ENCODE results near the gene PROSER2. TPM values are rescaled to one million over a fixed set of nuclear protein-coding genes. Genes with fewer than 3 reads are reported as not detected.
A peak's percentile ranks its signal among the peaks of the same experiment; 100 is the strongest.

PROSER2 gene
- total RNA-seq, 1 experiment from 2014 or later, result 10.6 TPM

DNA sequence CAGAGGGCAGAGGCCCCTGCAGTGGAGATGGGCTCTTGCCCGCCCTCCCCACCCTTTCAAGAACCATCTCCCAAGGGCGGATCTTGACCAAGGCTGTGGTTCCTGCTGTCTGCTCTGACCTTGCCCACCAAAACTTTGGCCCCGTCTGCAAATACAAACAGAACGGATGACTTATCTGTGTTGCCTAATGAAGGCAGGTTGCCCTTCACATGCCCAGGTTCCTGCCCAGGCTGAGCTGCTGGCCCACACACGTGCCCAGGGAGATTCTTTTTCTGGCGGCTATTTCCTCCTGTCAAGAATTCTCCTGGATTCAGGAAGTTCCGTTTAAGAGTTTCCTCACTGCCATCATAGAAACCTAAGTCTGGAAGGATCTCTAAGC, 78.3 kb downstream of the PROSER2 start:
- H2BK120ac ChIP-seq (ENCODE audit: low read depth, low read length, poor library complexity, severe bottlenecking), result no peak overlapping the region
- H4K20me1 ChIP-seq (ENCODE audit: control insufficient read depth, insufficient read depth, insufficient read length), result no peaks in the 10 kb centered on the region
- H4K5ac ChIP-seq (ENCODE audit: insufficient read length, low read depth, low read length), result no peak overlapping the region
- H3K27ac ChIP-seq (ENCODE audit: insufficient read length, low read depth, low read length), result no peak overlapping the region
- no peak for DNase-seq
- H3K27me3 ChIP-seq (ENCODE audit: insufficient read depth, low read length), result no peaks in the 10 kb centered on the region
- H3K4ac ChIP-seq (ENCODE audit: low read depth, low read length), result no peak overlapping the region
- H3K9me3 ChIP-seq (ENCODE audit: control insufficient read depth, low read depth, low read length), result no peaks in the 10 kb centered on the region
- H3K27ac Mint-ChIP-seq, result peak overlapping the region in 1 of 3 experiments; percentile 30; a peak in 2 of 7 replicates
- no peak overlapping the region for H2BK15ac ChIP-seq (ENCODE audit: low read depth, low read length)
- H3K4me2 ChIP-seq (ENCODE audit: insufficient read depth, insufficient read length, low read length), result no peak overlapping the region
- H3K23me2 ChIP-seq (ENCODE audit: insufficient read length, low read depth, low read length, poor library complexity, severe bottlenecking), result no peaks in the 10 kb centered on the region
- H2AK5ac ChIP-seq (ENCODE audit: insufficient read length, low read length), result no peak overlapping the region
- no peak overlapping the region for H2BK20ac ChIP-seq (ENCODE audit: low read depth, low read length, poor library complexity, severe bottlenecking)
- no peaks in the 10 kb centered on the region for H3K27me3 Mint-ChIP-seq (ENCODE audit: low read depth)
- peaks cover 8% of the 10 kb centered on the region for H3K4me1 ChIP-seq (ENCODE audit: insufficient read depth, low read length)
- TF ChIP-seq, protein P1, sequence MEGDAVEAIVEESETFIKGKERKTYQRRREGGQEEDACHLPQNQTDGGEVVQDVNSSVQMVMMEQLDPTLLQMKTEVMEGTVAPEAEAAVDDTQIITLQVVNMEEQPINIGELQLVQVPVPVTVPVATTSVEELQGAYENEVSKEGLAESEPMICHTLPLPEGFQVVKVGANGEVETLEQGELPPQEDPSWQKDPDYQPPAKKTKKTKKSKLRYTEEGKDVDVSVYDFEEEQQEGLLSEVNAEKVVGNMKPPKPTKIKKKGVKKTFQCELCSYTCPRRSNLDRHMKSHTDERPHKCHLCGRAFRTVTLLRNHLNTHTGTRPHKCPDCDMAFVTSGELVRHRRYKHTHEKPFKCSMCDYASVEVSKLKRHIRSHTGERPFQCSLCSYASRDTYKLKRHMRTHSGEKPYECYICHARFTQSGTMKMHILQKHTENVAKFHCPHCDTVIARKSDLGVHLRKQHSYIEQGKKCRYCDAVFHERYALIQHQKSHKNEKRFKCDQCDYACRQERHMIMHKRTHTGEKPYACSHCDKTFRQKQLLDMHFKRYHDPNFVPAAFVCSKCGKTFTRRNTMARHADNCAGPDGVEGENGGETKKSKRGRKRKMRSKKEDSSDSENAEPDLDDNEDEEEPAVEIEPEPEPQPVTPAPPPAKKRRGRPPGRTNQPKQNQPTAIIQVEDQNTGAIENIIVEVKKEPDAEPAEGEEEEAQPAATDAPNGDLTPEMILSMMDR (conservative IDR thresholded peaks at IDR 0.05), result no peak
- H4K91ac ChIP-seq (ENCODE audit: insufficient read length, low read depth, low read length), result no peak overlapping the region
- no peaks in the 10 kb centered on the region for H3K36me3 Mint-ChIP-seq (ENCODE audit: insufficient read depth in 1 of 3, low read depth in 3 of 3)
- no peaks in the 10 kb centered on the region for H3K9me3 Mint-ChIP-seq
- no peak overlapping the region for H3K23ac ChIP-seq (ENCODE audit: insufficient read length, low read depth, low read length)
- H3K4me1 Mint-ChIP-seq, result peaks cover 11 to 24% of the 10 kb centered on the region in 2 experiments
- whole genome bisulfite sequencing (ENCODE audit: extremely low coverage, insufficient read length, low lambda C conversion rate), result no CpG with 5 or more reads among the region's 7 CpGs
- H2BK5ac ChIP-seq (ENCODE audit: insufficient read length, low read length), result no peak overlapping the region
- no peak overlapping the region for H3K9ac ChIP-seq (ENCODE audit: extremely low read depth, insufficient read length, low read length)
- no peak overlapping the region for H3K56ac ChIP-seq (ENCODE audit: insufficient read length, low read depth, low read length)
- H3K4me3 Mint-ChIP-seq, result no peak overlapping the region
- no peak overlapping the region for H3K18ac ChIP-seq (ENCODE audit: insufficient read length, low read depth, low read length)
- H3K79me2 ChIP-seq (ENCODE audit: insufficient read depth, low read length), result no peaks in the 10 kb centered on the region
- H3T11ph ChIP-seq (ENCODE audit: low read length), result no peak overlapping the region
- no peak overlapping the region for H4K8ac ChIP-seq (replicated peaks; ENCODE audit: insufficient read length, low read depth, low read length)
- no peak overlapping the region for H3K14ac ChIP-seq (ENCODE audit: insufficient read depth, low read length)
- H3K79me1 ChIP-seq (ENCODE audit: insufficient read depth, low read depth, low read length, poor library complexity, severe bottlenecking), result no peaks in the 10 kb centered on the region
- no peak overlapping the region for H2AFZ ChIP-seq (ENCODE audit: low read length)
- H2BK12ac ChIP-seq (ENCODE audit: insufficient read length, low read depth, low read length), result no peak overlapping the region
